Occipital lobe (tissue), 2 donors: Measurements from ENCODE around the gene EOLA1. TPM values are rescaled to one million over a fixed set of nuclear protein-coding genes. Genes with fewer than 3 reads are reported as not detected.
A peak's percentile ranks its signal among the peaks of the same experiment; 100 is the strongest.
"Not testable (repeated sequence)": the region's sequence is repeated elsewhere in the genome, so short reads cannot be mapped to it uniquely, and the experiment has no call there.

ENCODE experiments used
- DNase-seq: peaks from one replicate; lab custom pipeline; 2025; lab: John Stamatoyannopoulos, UW
- total RNA-seq: library from RNA; depleted of rRNA; stranded (reverse); fragments of >200 nt; gene quantifications from one replicate; pipeline ENCODE4 v1.2.3, GENCODE V29; 2014

The EOLA1 gene
- total RNA-seq, result 16.1 TPM

GRCh38 chrX:149540621-149541520, at the start of gene EOLA1:
TSS of gene EOLA1 (plus strand) at chrX:149541012. CDS start at chrX:149545631, 4,619 bp downstream.
- DNase-seq, result peak; percentile 88

GRCh38 chrX:149491812-149492211, 49.0 kb upstream of the EOLA1 start:
- no peak for DNase-seq

GRCh38 chrX:149493567-149494562, 46.9 kb upstream of the EOLA1 start:
- no peak for DNase-seq

- no peak for DNase-seq
Measured at GRCh38 chrX:149494844-149495565, 45.8 kb upstream of the EOLA1 start.

- no peak for DNase-seq
Measured at GRCh38 chrX:149495573-149496071, 45.2 kb upstream of the EOLA1 start.

- DNase-seq, result no peak
Measured at GRCh38 chrX:149497054-149497453, 43.8 kb upstream of the EOLA1 start.

GRCh38 chrX:149497626-149498025, 43.2 kb upstream of the EOLA1 start:
- no peak for DNase-seq

- DNase-seq, result no peak
Measured at GRCh38 chrX:149498767-149499166, 42.0 kb upstream of the EOLA1 start.

- DNase-seq, result no peak
Measured at GRCh38 chrX:149499766-149500165, 41.0 kb upstream of the EOLA1 start.

- not testable (repeated sequence) for DNase-seq
Measured at GRCh38 chrX:149502923-149503322, 37.9 kb upstream of the EOLA1 start.

- not testable (repeated sequence) for DNase-seq
Measured at GRCh38 chrX:149503446-149503845, 37.4 kb upstream of the EOLA1 start.

- DNase-seq, result no peak
Measured at GRCh38 chrX:149504226-149504914, 36.4 kb upstream of the EOLA1 start.

GRCh38 chrX:149504915-149505651, 35.7 kb upstream of the EOLA1 start, which contains the start of gene IDS:
TSS of gene IDS (minus strand) at chrX:149505306. CDS start at chrX:149505137, 169 bp downstream.
- DNase-seq, result peak; percentile 78

GRCh38 chrX:149505671-149506070, 35.1 kb upstream of the EOLA1 start:
- no peak for DNase-seq

GRCh38 chrX:149506349-149506748, 34.5 kb upstream of the EOLA1 start:
- DNase-seq, result no peak

- DNase-seq, result no peak
Measured at GRCh38 chrX:149508467-149508866, 32.3 kb upstream of the EOLA1 start.

- no peak for DNase-seq
Measured at GRCh38 chrX:149510386-149510785, 30.4 kb upstream of the EOLA1 start.

GRCh38 chrX:149511081-149511480, 29.7 kb upstream of the EOLA1 start:
- DNase-seq, result no peak

- no peak for DNase-seq
Measured at GRCh38 chrX:149512225-149512885, 28.5 kb upstream of the EOLA1 start.
